HEK293 (cell line): ENCODE data around the gene SRL.

Experiments
- YY1 ChIP-seq: fragments of 450-650 bp; formaldehyde crosslinking; IDR thresholded peaks from 2 replicates; pipeline ENCODE4 v1.5.1; 2018; ENCODE audit warnings: missing biosample characterization, missing genetic modification characterization
- ZBTB1 ChIP-seq: fragments of 450-650 bp; formaldehyde crosslinking; IDR thresholded peaks from 2 replicates; pipeline ENCODE4 v1.5.1; 2016; ENCODE audit warnings: missing biosample characterization, missing genetic modification characterization
- ZNF10 ChIP-seq: fragments of 450-650 bp; formaldehyde crosslinking; IDR thresholded peaks from 2 replicates; pipeline ENCODE4 v1.5.1; 2017; ENCODE audit warnings: missing biosample characterization, missing genetic modification characterization
- ZNF248 ChIP-seq: fragments of 450-650 bp; formaldehyde crosslinking; IDR thresholded peaks from 2 replicates; pipeline ENCODE4 v1.5.1; 2017; ENCODE audit warnings: missing biosample characterization, missing genetic modification characterization
- ZNF549 ChIP-seq: fragments of 450-650 bp; IDR thresholded peaks from 2 replicates; pipeline ENCODE4 v1.5.1; 2018; ENCODE audit warnings: missing biosample characterization, missing genetic modification characterization, mild to moderate bottlenecking, inconsistent platforms, moderate library complexity
- ZNF585B ChIP-seq: fragments of 450-650 bp; formaldehyde crosslinking; IDR thresholded peaks from 2 replicates; pipeline ENCODE4 v1.5.1; 2016; ENCODE audit warnings: missing biosample characterization, missing genetic modification characterization
- TF ChIP-seq, protein P1 (sequence below): fragments of 450-650 bp; formaldehyde crosslinking; IDR thresholded peaks from 2 replicates; pipeline ENCODE4 v1.5.1; 2016; ENCODE audit warnings: missing biosample characterization, missing genetic modification characterization

DNA sequence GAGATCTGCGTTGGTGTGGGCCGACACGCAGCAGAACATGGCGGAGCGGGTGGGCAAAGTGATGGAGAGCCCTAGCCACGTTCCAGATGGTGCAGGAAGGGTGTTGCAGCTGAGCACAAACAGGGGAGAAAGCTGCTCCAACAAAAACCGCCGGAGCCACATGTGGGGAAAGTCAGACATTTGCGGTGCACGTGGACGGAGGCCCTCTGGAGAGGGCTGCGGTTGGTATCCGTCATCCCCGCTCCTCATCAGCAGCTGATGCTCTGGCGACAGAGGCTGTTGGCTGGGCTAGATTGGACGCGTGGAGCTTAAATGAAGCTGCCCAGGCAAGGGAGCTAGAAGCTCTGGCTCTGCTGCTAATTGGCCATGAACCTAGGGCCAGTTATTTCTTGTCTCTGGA lies 82.2 kb downstream of the SRL start:
- no peak for TF ChIP-seq ZNF10 (tag by site-specific recombination)
- TF ChIP-seq ZNF248 (tag by site-specific recombination): no peak
- TF ChIP-seq, protein P1, sequence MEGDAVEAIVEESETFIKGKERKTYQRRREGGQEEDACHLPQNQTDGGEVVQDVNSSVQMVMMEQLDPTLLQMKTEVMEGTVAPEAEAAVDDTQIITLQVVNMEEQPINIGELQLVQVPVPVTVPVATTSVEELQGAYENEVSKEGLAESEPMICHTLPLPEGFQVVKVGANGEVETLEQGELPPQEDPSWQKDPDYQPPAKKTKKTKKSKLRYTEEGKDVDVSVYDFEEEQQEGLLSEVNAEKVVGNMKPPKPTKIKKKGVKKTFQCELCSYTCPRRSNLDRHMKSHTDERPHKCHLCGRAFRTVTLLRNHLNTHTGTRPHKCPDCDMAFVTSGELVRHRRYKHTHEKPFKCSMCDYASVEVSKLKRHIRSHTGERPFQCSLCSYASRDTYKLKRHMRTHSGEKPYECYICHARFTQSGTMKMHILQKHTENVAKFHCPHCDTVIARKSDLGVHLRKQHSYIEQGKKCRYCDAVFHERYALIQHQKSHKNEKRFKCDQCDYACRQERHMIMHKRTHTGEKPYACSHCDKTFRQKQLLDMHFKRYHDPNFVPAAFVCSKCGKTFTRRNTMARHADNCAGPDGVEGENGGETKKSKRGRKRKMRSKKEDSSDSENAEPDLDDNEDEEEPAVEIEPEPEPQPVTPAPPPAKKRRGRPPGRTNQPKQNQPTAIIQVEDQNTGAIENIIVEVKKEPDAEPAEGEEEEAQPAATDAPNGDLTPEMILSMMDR (tag by site-specific recombination): no peak
- TF ChIP-seq ZNF549 (tag by site-specific recombination): no peak
- no peak for TF ChIP-seq ZNF585B (tag by site-specific recombination)
- no peak for TF ChIP-seq ZBTB1 (tag by site-specific recombination)
- TF ChIP-seq YY1 (tag by site-specific recombination): no peak
